OCI-LY1 (cell line): ENCODE results near the gene PTCD3.

Experiments used
- EZH2 ChIP-seq: fragments of 200-600 bp; sonication (generic), shearing (Covaris generic); IDR thresholded peaks from 2 replicates; pipeline ENCODE4 v1.8.0; 2017; ENCODE audit warnings: borderline replicate concordance, mixed run types, mild to moderate bottlenecking, antibody characterized with exemption, low read length, moderate library complexity, mixed read lengths
- TF ChIP-seq, protein P1 (sequence below): fragments of 200-600 bp; sonication (generic), shearing (Covaris generic); IDR thresholded peaks from 2 replicates; pipeline ENCODE4 v1.5.1; 2017; ENCODE audit warnings: mild to moderate bottlenecking, antibody characterized with exemption, low read length, moderate library complexity, mixed read lengths

DNA sequence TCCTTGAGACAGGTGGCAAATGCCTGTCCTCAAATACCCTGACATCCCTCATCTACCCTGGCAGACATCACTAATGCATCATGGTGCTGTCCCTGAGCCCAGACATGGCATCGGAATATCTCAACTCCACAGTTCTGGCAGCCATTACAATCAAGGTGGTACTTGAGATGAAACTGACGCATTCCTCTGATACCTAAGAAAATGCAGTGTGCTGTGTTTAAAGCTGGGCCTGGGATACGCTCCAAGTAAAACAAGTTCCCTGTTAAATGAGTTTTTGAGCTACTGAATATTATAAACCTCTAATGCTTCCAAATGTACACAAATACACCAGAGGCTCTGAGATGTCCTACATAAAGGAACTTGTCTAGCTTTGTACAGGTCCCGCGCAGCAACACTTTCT is 30.1 kb upstream of the PTCD3 start:
- no peak for TF ChIP-seq EZH2
- TF ChIP-seq, protein P1, sequence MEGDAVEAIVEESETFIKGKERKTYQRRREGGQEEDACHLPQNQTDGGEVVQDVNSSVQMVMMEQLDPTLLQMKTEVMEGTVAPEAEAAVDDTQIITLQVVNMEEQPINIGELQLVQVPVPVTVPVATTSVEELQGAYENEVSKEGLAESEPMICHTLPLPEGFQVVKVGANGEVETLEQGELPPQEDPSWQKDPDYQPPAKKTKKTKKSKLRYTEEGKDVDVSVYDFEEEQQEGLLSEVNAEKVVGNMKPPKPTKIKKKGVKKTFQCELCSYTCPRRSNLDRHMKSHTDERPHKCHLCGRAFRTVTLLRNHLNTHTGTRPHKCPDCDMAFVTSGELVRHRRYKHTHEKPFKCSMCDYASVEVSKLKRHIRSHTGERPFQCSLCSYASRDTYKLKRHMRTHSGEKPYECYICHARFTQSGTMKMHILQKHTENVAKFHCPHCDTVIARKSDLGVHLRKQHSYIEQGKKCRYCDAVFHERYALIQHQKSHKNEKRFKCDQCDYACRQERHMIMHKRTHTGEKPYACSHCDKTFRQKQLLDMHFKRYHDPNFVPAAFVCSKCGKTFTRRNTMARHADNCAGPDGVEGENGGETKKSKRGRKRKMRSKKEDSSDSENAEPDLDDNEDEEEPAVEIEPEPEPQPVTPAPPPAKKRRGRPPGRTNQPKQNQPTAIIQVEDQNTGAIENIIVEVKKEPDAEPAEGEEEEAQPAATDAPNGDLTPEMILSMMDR, result no peak
